OCI-LY1 (cell line): ENCODE results near the gene ZHX3.
"Not testable (repeated sequence)": the region's sequence is repeated elsewhere in the genome, so short reads cannot be mapped to it uniquely, and the experiment has no call there.

Experiments used
- H2AFZ ChIP-seq: fragments of 200-600 bp; sonication (generic), shearing (Covaris generic); 2 replicates; pipeline ENCODE4 v1.6.0; 2014; ENCODE audit warnings: antibody characterized with exemption, mild to moderate bottlenecking, low read length
- H3F3A ChIP-seq: fragments of 200-600 bp; sonication (generic), shearing (Covaris generic); 2 replicates; pipeline ENCODE4 v1.6.0; 2014; ENCODE audit warnings: mild to moderate bottlenecking, antibody characterized with exemption, low read length, moderate library complexity; ENCODE audit not compliant: insufficient read depth
- H3K27ac ChIP-seq: fragments of 200-600 bp; sonication (generic); 2 replicates; pipeline ENCODE4 v1.5.1; 2014; ENCODE audit warnings: low read length, mixed run types, mild to moderate bottlenecking, low read depth; ENCODE audit not compliant: poor library complexity, severe bottlenecking
- H3K27me3 ChIP-seq: fragments of 200-600 bp; sonication (generic); 2 replicates; pipeline ENCODE4 v1.6.0; 2014; ENCODE audit warnings: antibody characterized with exemption, mild to moderate bottlenecking, low read length, moderate library complexity; ENCODE audit not compliant: insufficient read depth
- H3K36me3 ChIP-seq: fragments of 200-600 bp; sonication (generic); 2 replicates; pipeline ENCODE4 v1.6.1; 2014; ENCODE audit warnings: mild to moderate bottlenecking, antibody characterized with exemption, low read length, moderate library complexity, mixed read lengths; ENCODE audit not compliant: insufficient read depth
- H3K4me1 ChIP-seq: fragments of 200-600 bp; sonication (generic); 2 replicates; pipeline ENCODE4 v1.5.1; 2014; ENCODE audit warnings: mild to moderate bottlenecking, low read length, moderate library complexity; ENCODE audit not compliant: insufficient read depth, severe bottlenecking
- H3K4me2 ChIP-seq: fragments of 200-600 bp; sonication (generic), shearing (Covaris generic); 2 replicates; pipeline ENCODE4 v1.6.1; 2014; ENCODE audit warnings: low read length
- H3K4me3 ChIP-seq: fragments of 200-600 bp; sonication (generic); 2 replicates; pipeline ENCODE4 v1.5.1; 2014; ENCODE audit warnings: low read length, low read depth, mild to moderate bottlenecking, mixed read lengths; ENCODE audit not compliant: poor library complexity, severe bottlenecking
- H3K79me2 ChIP-seq: fragments of 200-600 bp; shearing (Covaris generic); 2 replicates; pipeline ENCODE4 v1.6.1; 2016; ENCODE audit warnings: mixed run types, low read length, mixed read lengths; ENCODE audit not compliant: insufficient read depth
- H3K9ac ChIP-seq: fragments of 200-600 bp; sonication (generic), shearing (Covaris generic); 2 replicates; pipeline ENCODE4 v1.6.1; 2014; ENCODE audit warnings: mild to moderate bottlenecking, low read length, mixed read lengths
- H3K9me2 ChIP-seq: fragments of 200-600 bp; sonication (generic), shearing (Covaris generic); 2 replicates; pipeline ENCODE4 v1.6.1; 2014; ENCODE audit warnings: low read depth, mild to moderate bottlenecking, low read length, mixed read lengths
- H3K9me3 ChIP-seq: fragments of 200-600 bp; shearing (Covaris generic); 2 replicates; pipeline ENCODE4 v1.6.1; 2014; ENCODE audit warnings: low read length, mixed read lengths
- H4K20me1 ChIP-seq: fragments of 200-600 bp; sonication (generic), shearing (Covaris generic); 2 replicates; pipeline ENCODE4 v1.6.0; 2016; ENCODE audit warnings: mild to moderate bottlenecking, low read length; ENCODE audit not compliant: insufficient read depth
- EZH2 ChIP-seq: fragments of 200-600 bp; sonication (generic), shearing (Covaris generic); IDR thresholded peaks from 2 replicates; pipeline ENCODE4 v1.8.0; 2017; ENCODE audit warnings: borderline replicate concordance, mixed run types, mild to moderate bottlenecking, antibody characterized with exemption, low read length, moderate library complexity, mixed read lengths
- TF ChIP-seq, protein P1 (sequence below): fragments of 200-600 bp; sonication (generic), shearing (Covaris generic); IDR thresholded peaks from 2 replicates; pipeline ENCODE4 v1.5.1; 2017; ENCODE audit warnings: mild to moderate bottlenecking, antibody characterized with exemption, low read length, moderate library complexity, mixed read lengths

Gene ZHX3

DNA sequence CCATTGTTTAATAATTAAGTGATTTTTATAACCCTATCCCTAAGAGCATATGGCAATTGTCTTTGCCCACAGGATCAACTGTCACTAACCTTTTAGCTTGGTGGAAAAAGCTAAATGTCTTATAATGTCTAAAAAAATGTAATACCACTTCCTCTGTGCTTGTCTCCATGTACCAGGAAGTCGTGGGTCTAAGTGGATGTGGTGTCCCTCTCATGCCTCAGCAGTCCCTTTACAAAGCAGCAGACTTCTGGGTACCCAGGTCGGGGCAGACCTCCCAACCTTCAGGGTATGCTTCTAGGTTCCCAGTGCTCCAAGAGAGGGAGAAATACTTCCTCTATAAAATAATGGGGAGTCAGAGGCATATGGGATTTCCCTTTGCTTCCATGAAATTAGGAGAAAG is 74.7 kb downstream of the ZHX3 start:
- Histone ChIP-seq H3K27ac (no peak overlapping the region), H3K9ac (no peak overlapping the region), H3K79me2 (no peaks in the 10 kb centered on the region), H3K9me2 (no peaks in the 10 kb centered on the region), H3K27me3 (no peaks in the 10 kb centered on the region), H3K4me1 (no peaks in the 10 kb centered on the region), H3K4me2 (no peak overlapping the region), H3F3A (no peaks in the 10 kb centered on the region), H3K36me3 (no peaks in the 10 kb centered on the region), H4K20me1 (no peaks in the 10 kb centered on the region), H3K4me3 (no peak overlapping the region), H3K9me3 (no peaks in the 10 kb centered on the region), H2AFZ (no peak overlapping the region)
- TF ChIP-seq, protein P1, sequence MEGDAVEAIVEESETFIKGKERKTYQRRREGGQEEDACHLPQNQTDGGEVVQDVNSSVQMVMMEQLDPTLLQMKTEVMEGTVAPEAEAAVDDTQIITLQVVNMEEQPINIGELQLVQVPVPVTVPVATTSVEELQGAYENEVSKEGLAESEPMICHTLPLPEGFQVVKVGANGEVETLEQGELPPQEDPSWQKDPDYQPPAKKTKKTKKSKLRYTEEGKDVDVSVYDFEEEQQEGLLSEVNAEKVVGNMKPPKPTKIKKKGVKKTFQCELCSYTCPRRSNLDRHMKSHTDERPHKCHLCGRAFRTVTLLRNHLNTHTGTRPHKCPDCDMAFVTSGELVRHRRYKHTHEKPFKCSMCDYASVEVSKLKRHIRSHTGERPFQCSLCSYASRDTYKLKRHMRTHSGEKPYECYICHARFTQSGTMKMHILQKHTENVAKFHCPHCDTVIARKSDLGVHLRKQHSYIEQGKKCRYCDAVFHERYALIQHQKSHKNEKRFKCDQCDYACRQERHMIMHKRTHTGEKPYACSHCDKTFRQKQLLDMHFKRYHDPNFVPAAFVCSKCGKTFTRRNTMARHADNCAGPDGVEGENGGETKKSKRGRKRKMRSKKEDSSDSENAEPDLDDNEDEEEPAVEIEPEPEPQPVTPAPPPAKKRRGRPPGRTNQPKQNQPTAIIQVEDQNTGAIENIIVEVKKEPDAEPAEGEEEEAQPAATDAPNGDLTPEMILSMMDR, result no peak
- TF ChIP-seq EZH2, result no peak

DNA sequence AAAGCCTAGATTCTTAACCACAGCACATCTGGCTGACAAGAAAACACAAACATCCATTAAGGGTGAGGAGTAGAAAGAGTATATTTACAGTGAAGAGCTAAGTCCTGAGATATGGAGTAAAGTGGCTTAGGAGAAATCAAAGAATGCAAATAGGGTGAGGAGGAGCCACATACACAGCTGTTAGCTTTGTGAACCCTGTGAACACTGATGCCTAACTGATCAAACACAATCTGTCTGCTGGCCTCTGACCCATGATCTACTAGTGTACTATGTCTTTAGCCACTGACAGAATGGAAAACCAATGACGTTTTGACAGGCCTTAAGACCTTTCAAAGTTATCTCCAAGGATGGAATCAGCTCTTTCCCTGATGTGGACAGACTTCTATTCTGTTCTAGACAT is 75.2 kb downstream of the ZHX3 start:
- H3K27ac ChIP-seq, result no peak overlapping the region
- H3F3A ChIP-seq, result no peaks in the 10 kb centered on the region
- H3K79me2 ChIP-seq, result no peaks in the 10 kb centered on the region
- no peaks in the 10 kb centered on the region for H3K9me2 ChIP-seq
- TF ChIP-seq EZH2, result no peak
- TF ChIP-seq, protein P1, result no peak
- H3K9ac ChIP-seq, result no peak overlapping the region
- no peaks in the 10 kb centered on the region for H3K4me1 ChIP-seq
- H2AFZ ChIP-seq, result no peak overlapping the region
- H3K36me3 ChIP-seq, result no peaks in the 10 kb centered on the region
- no peaks in the 10 kb centered on the region for H4K20me1 ChIP-seq
- H3K27me3 ChIP-seq, result no peaks in the 10 kb centered on the region
- H3K4me3 ChIP-seq, result no peak overlapping the region
- H3K4me2 ChIP-seq, result no peak overlapping the region
- H3K9me3 ChIP-seq, result no peaks in the 10 kb centered on the region

DNA sequence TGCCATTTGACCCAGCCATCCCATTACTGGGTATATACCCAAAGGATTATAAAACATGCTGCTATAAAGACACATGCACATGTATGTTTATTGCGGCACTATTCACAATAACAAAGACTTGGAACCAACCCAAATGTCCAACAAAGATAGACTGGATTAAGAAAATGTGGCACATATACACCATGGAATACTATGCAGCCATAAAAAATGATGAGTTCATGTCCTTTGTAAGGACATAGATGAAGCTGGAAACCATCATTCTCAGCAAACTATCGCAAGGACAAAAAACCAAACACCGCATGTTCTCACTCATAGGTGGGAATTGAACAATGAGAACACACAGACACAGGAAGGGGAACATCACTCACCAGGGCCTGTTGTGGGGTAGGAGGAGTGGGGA is 80.3 kb downstream of the ZHX3 start:
- H3K9ac ChIP-seq, H3K4me1 ChIP-seq, H3K4me3 ChIP-seq, H3K9me2 ChIP-seq, H4K20me1 ChIP-seq, H2AFZ ChIP-seq, H3K36me3 ChIP-seq, H3K9me3 ChIP-seq, H3K27me3 ChIP-seq, H3K27ac ChIP-seq, H3F3A ChIP-seq, H3K4me2 ChIP-seq, H3K79me2 ChIP-seq: not testable (repeated sequence)

DNA sequence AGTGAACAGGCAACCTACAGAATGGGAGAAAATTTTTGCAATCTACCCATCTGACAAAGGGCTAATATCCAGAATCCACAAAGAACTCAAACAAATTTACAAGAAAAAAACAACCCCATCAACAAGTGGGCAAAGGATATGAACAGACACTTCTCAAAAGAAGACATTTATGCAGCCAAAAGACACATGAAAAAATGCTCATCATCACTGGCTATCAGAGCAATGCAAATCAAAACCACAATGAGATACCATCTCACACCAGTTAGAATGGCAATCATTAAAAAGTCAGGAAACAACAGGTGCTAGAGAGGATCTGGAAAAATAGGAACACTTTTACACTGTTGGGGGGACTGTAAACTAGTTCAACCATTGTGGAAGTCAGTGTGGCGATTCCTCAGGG is 80.7 kb downstream of the ZHX3 start:
- H3K79me2 ChIP-seq, H3K9me2 ChIP-seq, H3K4me2 ChIP-seq, H3K9ac ChIP-seq, H4K20me1 ChIP-seq, H3K4me3 ChIP-seq, H3F3A ChIP-seq, H3K36me3 ChIP-seq, H3K27me3 ChIP-seq, H2AFZ ChIP-seq, H3K9me3 ChIP-seq, H3K27ac ChIP-seq: not testable (repeated sequence)
- peaks cover 10% of the 10 kb centered on the region for H3K4me1 ChIP-seq
